ENCODE results near the gene PDE1A.
A peak's percentile ranks its signal among the peaks of the same experiment; 100 is the strongest.

The PDE1A gene

GRCh38 chr2:182444170-182444569 lies 17.3 kb upstream of the PDE1A start:
- no peaks in the 10 kb centered on the region for H3K4me1 ChIP-seq (ENCODE audit: control insufficient read depth in 2 of 2, insufficient read depth in 2 of 2, low read length in 2 of 2)
- H3K9ac ChIP-seq (ENCODE audit: low read depth in 1 of 2, low read length in 2 of 2), result no peak overlapping the region
- H3K36me3 ChIP-seq (ENCODE audit: control insufficient read depth in 2 of 2, insufficient read depth in 2 of 2, low read length in 2 of 2), result no peaks in the 10 kb centered on the region
- H3K27ac ChIP-seq (ENCODE audit: low read depth in 2 of 2, low read length in 2 of 2), result no peak overlapping the region
- no peak overlapping the region for H3K4me3 ChIP-seq (ENCODE audit: low read length in 2 of 2)
- no peaks in the 10 kb centered on the region for H3K9me3 ChIP-seq (ENCODE audit: control insufficient read depth in 2 of 2, low read length in 2 of 2)
- no peaks in the 10 kb centered on the region for H3K27me3 ChIP-seq (ENCODE audit: control insufficient read depth in 2 of 2, insufficient read depth in 2 of 2, low read length in 2 of 2)

GRCh38 chr2:182436252-182436651 lies 9.4 kb upstream of the PDE1A start:
- Histone ChIP-seq H3K4me1 (ENCODE audit: control insufficient read depth in 2 of 2, insufficient read depth in 2 of 2, low read length in 2 of 2) (no peaks in the 10 kb centered on the region), H3K27me3 (ENCODE audit: control insufficient read depth in 2 of 2, insufficient read depth in 2 of 2, low read length in 2 of 2) (no peaks in the 10 kb centered on the region), H3K9me3 (ENCODE audit: control insufficient read depth in 2 of 2, low read length in 2 of 2) (no peaks in the 10 kb centered on the region), H3K4me3 (ENCODE audit: low read length in 2 of 2) (no peak overlapping the region), H3K36me3 (ENCODE audit: control insufficient read depth in 2 of 2, insufficient read depth in 2 of 2, low read length in 2 of 2) (no peaks in the 10 kb centered on the region), H3K9ac (ENCODE audit: low read depth in 1 of 2, low read length in 2 of 2) (no peak overlapping the region), H3K27ac (ENCODE audit: low read depth in 2 of 2, low read length in 2 of 2) (no peak overlapping the region)

- no peak overlapping the region for H3K27ac ChIP-seq (ENCODE audit: low read depth in 2 of 2, low read length in 2 of 2)
- H3K36me3 ChIP-seq (ENCODE audit: control insufficient read depth in 2 of 2, insufficient read depth in 2 of 2, low read length in 2 of 2), result no peaks in the 10 kb centered on the region
These were observed 8.9 kb upstream of the PDE1A start for GRCh38 chr2:182435754-182436153.

GRCh38 chr2:182432051-182432450 lies 5.2 kb upstream of the PDE1A start:
- Histone ChIP-seq H3K9ac (ENCODE audit: low read depth in 1 of 2, low read length in 2 of 2) (no peak overlapping the region), H3K27me3 (ENCODE audit: control insufficient read depth in 2 of 2, insufficient read depth in 2 of 2, low read length in 2 of 2) (no peaks in the 10 kb centered on the region), H3K27ac (ENCODE audit: low read depth in 2 of 2, low read length in 2 of 2) (no peak overlapping the region), H3K36me3 (ENCODE audit: control insufficient read depth in 2 of 2, insufficient read depth in 2 of 2, low read length in 2 of 2) (no peaks in the 10 kb centered on the region), H3K4me3 (ENCODE audit: low read length in 2 of 2) (no peak overlapping the region), H3K4me1 (ENCODE audit: control insufficient read depth in 2 of 2, insufficient read depth in 2 of 2, low read length in 2 of 2) (no peaks in the 10 kb centered on the region), H3K9me3 (ENCODE audit: control insufficient read depth in 2 of 2, low read length in 2 of 2) (no peaks in the 10 kb centered on the region)

More at GRCh38 chr2:182435754-182436153, 8.9 kb upstream of the PDE1A start:
- H3K9me3 ChIP-seq (ENCODE audit: control insufficient read depth in 2 of 2, low read length in 2 of 2), result no peaks in the 10 kb centered on the region
- H3K27me3 ChIP-seq (ENCODE audit: control insufficient read depth in 2 of 2, insufficient read depth in 2 of 2, low read length in 2 of 2), result no peaks in the 10 kb centered on the region
- no peaks in the 10 kb centered on the region for H3K4me1 ChIP-seq (ENCODE audit: control insufficient read depth in 2 of 2, insufficient read depth in 2 of 2, low read length in 2 of 2)
- H3K4me3 ChIP-seq (ENCODE audit: low read length in 2 of 2), result no peak overlapping the region
- no peak overlapping the region for H3K9ac ChIP-seq (ENCODE audit: low read depth in 1 of 2, low read length in 2 of 2)

GRCh38 chr2:182428476-182428875 lies 1.6 kb upstream of the PDE1A start:
- H3K27ac ChIP-seq (ENCODE audit: low read depth in 2 of 2, low read length in 2 of 2), result no peak overlapping the region
- H3K4me1 ChIP-seq (ENCODE audit: control insufficient read depth in 2 of 2, insufficient read depth in 2 of 2, low read length in 2 of 2), result no peaks in the 10 kb centered on the region
- H3K36me3 ChIP-seq (ENCODE audit: control insufficient read depth in 2 of 2, insufficient read depth in 2 of 2, low read length in 2 of 2), result no peaks in the 10 kb centered on the region
- H3K9me3 ChIP-seq (ENCODE audit: control insufficient read depth in 2 of 2, low read length in 2 of 2), result no peaks in the 10 kb centered on the region
- H3K9ac ChIP-seq (ENCODE audit: low read depth in 1 of 2, low read length in 2 of 2), result no peak overlapping the region
- no peaks in the 10 kb centered on the region for H3K27me3 ChIP-seq (ENCODE audit: control insufficient read depth in 2 of 2, insufficient read depth in 2 of 2, low read length in 2 of 2)
- H3K4me3 ChIP-seq (ENCODE audit: low read length in 2 of 2), result no peak overlapping the region

GRCh38 chr2:182426082-182426917 lies 536 bp downstream of the PDE1A start:
- no peaks in the 10 kb centered on the region for H3K36me3 ChIP-seq (ENCODE audit: control insufficient read depth in 2 of 2, insufficient read depth in 2 of 2, low read length in 2 of 2)
- H3K9me3 ChIP-seq (ENCODE audit: control insufficient read depth in 2 of 2, low read length in 2 of 2), result no peaks in the 10 kb centered on the region
- peak overlapping the region; percentile 55 to 61 for H3K4me3 ChIP-seq (ENCODE audit: low read length in 2 of 2)
- H3K9ac ChIP-seq (ENCODE audit: low read depth in 1 of 2, low read length in 2 of 2), result peak overlapping the region in 1 of 2 donors; percentile 39
- no peaks in the 10 kb centered on the region for H3K27me3 ChIP-seq (ENCODE audit: control insufficient read depth in 2 of 2, insufficient read depth in 2 of 2, low read length in 2 of 2)
- H3K4me1 ChIP-seq (ENCODE audit: control insufficient read depth in 2 of 2, insufficient read depth in 2 of 2, low read length in 2 of 2), result no peaks in the 10 kb centered on the region
- peak overlapping the region in 1 of 2 donors; percentile 65 for H3K27ac ChIP-seq (ENCODE audit: low read depth in 2 of 2, low read length in 2 of 2)

GRCh38 chr2:182422864-182423263 lies 4.0 kb downstream of the PDE1A start:
- H3K9me3 ChIP-seq (ENCODE audit: control insufficient read depth in 2 of 2, low read length in 2 of 2), result no peaks in the 10 kb centered on the region
- H3K27me3 ChIP-seq (ENCODE audit: control insufficient read depth in 2 of 2, insufficient read depth in 2 of 2, low read length in 2 of 2), result no peaks in the 10 kb centered on the region
- no peaks in the 10 kb centered on the region for H3K4me1 ChIP-seq (ENCODE audit: control insufficient read depth in 2 of 2, insufficient read depth in 2 of 2, low read length in 2 of 2)
- no peak overlapping the region for H3K9ac ChIP-seq (ENCODE audit: low read depth in 1 of 2, low read length in 2 of 2)
- no peak overlapping the region for H3K27ac ChIP-seq (ENCODE audit: low read depth in 2 of 2, low read length in 2 of 2)
- peak overlapping the region in 1 of 2 donors; percentile 16 for H3K4me3 ChIP-seq (ENCODE audit: low read length in 2 of 2)
- no peaks in the 10 kb centered on the region for H3K36me3 ChIP-seq (ENCODE audit: control insufficient read depth in 2 of 2, insufficient read depth in 2 of 2, low read length in 2 of 2)

GRCh38 chr2:182420669-182421068 lies 6.2 kb downstream of the PDE1A start:
- H3K9ac ChIP-seq (ENCODE audit: low read depth in 1 of 2, low read length in 2 of 2), result no peak overlapping the region
- no peaks in the 10 kb centered on the region for H3K9me3 ChIP-seq (ENCODE audit: control insufficient read depth in 2 of 2, low read length in 2 of 2)
- H3K36me3 ChIP-seq (ENCODE audit: control insufficient read depth in 2 of 2, insufficient read depth in 2 of 2, low read length in 2 of 2), result no peaks in the 10 kb centered on the region
- no peaks in the 10 kb centered on the region for H3K27me3 ChIP-seq (ENCODE audit: control insufficient read depth in 2 of 2, insufficient read depth in 2 of 2, low read length in 2 of 2)
- no peaks in the 10 kb centered on the region for H3K4me1 ChIP-seq (ENCODE audit: control insufficient read depth in 2 of 2, insufficient read depth in 2 of 2, low read length in 2 of 2)
- H3K27ac ChIP-seq (ENCODE audit: low read depth in 2 of 2, low read length in 2 of 2), result no peak overlapping the region
- no peak overlapping the region for H3K4me3 ChIP-seq (ENCODE audit: low read length in 2 of 2)

GRCh38 chr2:182416861-182417260 lies 10.0 kb downstream of the PDE1A start:
- Histone ChIP-seq H3K36me3 (ENCODE audit: control insufficient read depth in 2 of 2, insufficient read depth in 2 of 2, low read length in 2 of 2) (no peaks in the 10 kb centered on the region), H3K9me3 (ENCODE audit: control insufficient read depth in 2 of 2, low read length in 2 of 2) (no peaks in the 10 kb centered on the region), H3K27ac (ENCODE audit: low read depth in 2 of 2, low read length in 2 of 2) (no peak overlapping the region), H3K4me3 (ENCODE audit: low read length in 2 of 2) (no peak overlapping the region), H3K27me3 (ENCODE audit: control insufficient read depth in 2 of 2, insufficient read depth in 2 of 2, low read length in 2 of 2) (no peaks in the 10 kb centered on the region), H3K9ac (ENCODE audit: low read depth in 1 of 2, low read length in 2 of 2) (no peak overlapping the region), H3K4me1 (ENCODE audit: control insufficient read depth in 2 of 2, insufficient read depth in 2 of 2, low read length in 2 of 2) (no peaks in the 10 kb centered on the region)

- H3K4me3 ChIP-seq (ENCODE audit: low read length in 2 of 2), result no peak overlapping the region
- H3K27ac ChIP-seq (ENCODE audit: low read depth in 2 of 2, low read length in 2 of 2), result no peak overlapping the region
- H3K4me1 ChIP-seq (ENCODE audit: control insufficient read depth in 2 of 2, insufficient read depth in 2 of 2, low read length in 2 of 2), result no peaks in the 10 kb centered on the region
- no peaks in the 10 kb centered on the region for H3K27me3 ChIP-seq (ENCODE audit: control insufficient read depth in 2 of 2, insufficient read depth in 2 of 2, low read length in 2 of 2)
- no peaks in the 10 kb centered on the region for H3K9me3 ChIP-seq (ENCODE audit: control insufficient read depth in 2 of 2, low read length in 2 of 2)
- H3K36me3 ChIP-seq (ENCODE audit: control insufficient read depth in 2 of 2, insufficient read depth in 2 of 2, low read length in 2 of 2), result no peaks in the 10 kb centered on the region
- H3K9ac ChIP-seq (ENCODE audit: low read depth in 1 of 2, low read length in 2 of 2), result no peak overlapping the region
These were observed 10.6 kb downstream of the PDE1A start for GRCh38 chr2:182416191-182416590.
